Measurements from ENCODE around the gene PDE6A. TPM values are rescaled to one million over a fixed set of nuclear protein-coding genes. Genes with fewer than 3 reads are reported as not detected.
A peak's percentile ranks its signal among the peaks of the same experiment; 100 is the strongest.

Gene PDE6A
- total and polyA plus RNA-seq, 2 experiments from 2014 or later = 3.6 to 3.9 TPM

DNA sequence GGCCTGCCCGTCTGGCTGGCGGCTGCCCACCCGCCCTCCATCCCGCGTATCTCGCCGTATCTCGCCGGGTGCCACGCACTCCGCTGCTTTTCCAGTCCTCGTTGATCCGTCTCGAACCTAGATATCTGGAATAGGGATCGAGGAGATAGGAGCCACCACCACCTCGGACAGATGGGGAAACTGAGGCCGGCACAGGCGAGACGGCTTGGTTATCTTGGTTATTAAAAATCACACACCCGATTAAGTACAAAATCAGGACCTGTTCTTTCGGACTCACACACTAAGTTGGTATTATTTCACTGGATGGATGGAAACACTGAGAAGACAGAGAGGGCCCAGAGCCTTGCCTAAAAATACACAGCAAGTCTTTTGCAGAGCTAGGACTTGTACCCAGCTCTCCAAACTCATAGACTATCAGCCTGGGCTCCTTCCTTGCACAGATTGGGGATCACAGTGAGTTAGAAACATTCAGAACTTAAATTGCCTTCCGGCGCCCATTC lies 16.6 kb upstream of the PDE6A start:
- H3K27me3 ChIP-seq = no peaks in the 10 kb centered on the region
- peaks cover 17% of the 10 kb centered on the region for H3K4me1 ChIP-seq (ENCODE audit: insufficient read depth)
- TF ChIP-seq EZH2phosphoT487 (IDR thresholded peaks at IDR 0.05; ENCODE audit: low read depth, severe bottlenecking, unreplicated experiment) (no peak), EZH2 (IDR thresholded peaks at IDR 0.05; ENCODE audit: borderline replicate concordance) (no peak)
- TF ChIP-seq, protein P1, sequence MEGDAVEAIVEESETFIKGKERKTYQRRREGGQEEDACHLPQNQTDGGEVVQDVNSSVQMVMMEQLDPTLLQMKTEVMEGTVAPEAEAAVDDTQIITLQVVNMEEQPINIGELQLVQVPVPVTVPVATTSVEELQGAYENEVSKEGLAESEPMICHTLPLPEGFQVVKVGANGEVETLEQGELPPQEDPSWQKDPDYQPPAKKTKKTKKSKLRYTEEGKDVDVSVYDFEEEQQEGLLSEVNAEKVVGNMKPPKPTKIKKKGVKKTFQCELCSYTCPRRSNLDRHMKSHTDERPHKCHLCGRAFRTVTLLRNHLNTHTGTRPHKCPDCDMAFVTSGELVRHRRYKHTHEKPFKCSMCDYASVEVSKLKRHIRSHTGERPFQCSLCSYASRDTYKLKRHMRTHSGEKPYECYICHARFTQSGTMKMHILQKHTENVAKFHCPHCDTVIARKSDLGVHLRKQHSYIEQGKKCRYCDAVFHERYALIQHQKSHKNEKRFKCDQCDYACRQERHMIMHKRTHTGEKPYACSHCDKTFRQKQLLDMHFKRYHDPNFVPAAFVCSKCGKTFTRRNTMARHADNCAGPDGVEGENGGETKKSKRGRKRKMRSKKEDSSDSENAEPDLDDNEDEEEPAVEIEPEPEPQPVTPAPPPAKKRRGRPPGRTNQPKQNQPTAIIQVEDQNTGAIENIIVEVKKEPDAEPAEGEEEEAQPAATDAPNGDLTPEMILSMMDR (IDR thresholded peaks at IDR 0.05; ENCODE audit: poor library complexity) = no peak
- H3K36me3 ChIP-seq (replicated peaks; ENCODE audit: insufficient read depth, low read depth) = no peaks in the 10 kb centered on the region
- no peak for DNase-seq (ENCODE audit: low spot score)
- peaks cover 6% of the 10 kb centered on the region for H4K20me1 ChIP-seq (ENCODE audit: insufficient read depth, poor library complexity, severe bottlenecking)
- H3K4me2 ChIP-seq = peak overlapping the region; percentile 92
- peak overlapping the region; percentile 48 for H3K4me3 ChIP-seq
- H3K9me3 ChIP-seq (ENCODE audit: low read depth) = no peaks in the 10 kb centered on the region
- H3K79me2 ChIP-seq = peaks cover 51% of the 10 kb centered on the region
- no peaks in the 10 kb centered on the region for H3K9me2 ChIP-seq (replicated peaks; ENCODE audit: insufficient read depth)
- 15% methylated on average over 19 of the region's 23 CpGs for WGBS (ENCODE audit: low lambda C conversion rate, missing lambda C conversion rate)
- H3K27ac ChIP-seq = peak overlapping the region; percentile 78
- peak overlapping the region; percentile 22 for H2AFZ ChIP-seq

GRCh38 chr5:149960272-149961185 lies 15.9 kb upstream of the PDE6A start, which contains the start of gene SLC26A2:
Gene SLC26A2, plus strand, starts transcription at chr5:149960758. Its CDS starts 16,895 bp downstream, at chr5:149977653.
- peak; percentile 98 for DNase-seq (ENCODE audit: low spot score)
- H3K79me2 ChIP-seq = peaks cover 44% of the 10 kb centered on the region

GRCh38 chr5:149959406-149960236 lies 15.0 kb upstream of the PDE6A start:
- H2AFZ ChIP-seq = peak overlapping the region; percentile 22
- H3K4me2 ChIP-seq = peak overlapping the region; percentile 74
- 42% methylated on average over 14 of the region's 14 CpGs for WGBS (ENCODE audit: low lambda C conversion rate, missing lambda C conversion rate)
- no peaks in the 10 kb centered on the region for H3K9me3 ChIP-seq (ENCODE audit: low read depth)
- no peaks in the 10 kb centered on the region for H3K27me3 ChIP-seq
- peak; percentile 73 for DNase-seq (ENCODE audit: low spot score)
- no peaks in the 10 kb centered on the region for H3K9me2 ChIP-seq (replicated peaks; ENCODE audit: insufficient read depth)
- peaks cover 35% of the 10 kb centered on the region for H3K79me2 ChIP-seq
- peak overlapping the region; percentile 96 for H3K27ac ChIP-seq
- peak overlapping the region; percentile 14 for H3K4me3 ChIP-seq
- H4K20me1 ChIP-seq (ENCODE audit: insufficient read depth, poor library complexity, severe bottlenecking) = no peaks in the 10 kb centered on the region
- H3K36me3 ChIP-seq (replicated peaks; ENCODE audit: insufficient read depth, low read depth) = no peaks in the 10 kb centered on the region
- peaks cover 9% of the 10 kb centered on the region for H3K4me1 ChIP-seq (ENCODE audit: insufficient read depth)
- TF ChIP-seq EZH2 (IDR thresholded peaks at IDR 0.05; ENCODE audit: borderline replicate concordance) = no peak
- TF ChIP-seq, protein P1 (IDR thresholded peaks at IDR 0.05; ENCODE audit: poor library complexity) = peak; percentile 55

More at GRCh38 chr5:149960272-149961185, 15.9 kb upstream of the PDE6A start, which contains the start of gene SLC26A2:
- peaks cover 10% of the 10 kb centered on the region for H3K4me1 ChIP-seq (ENCODE audit: insufficient read depth)
- no peaks in the 10 kb centered on the region for H3K27me3 ChIP-seq
- peak within 1 kb of the TSS; percentile 92 for H3K4me2 ChIP-seq
- peak within 1 kb of the TSS; percentile 48 for H3K4me3 ChIP-seq
- no peaks in the 10 kb centered on the region for H3K9me3 ChIP-seq (ENCODE audit: low read depth)
- no peaks in the 10 kb centered on the region for H3K36me3 ChIP-seq (replicated peaks; ENCODE audit: insufficient read depth, low read depth)
- TF ChIP-seq EZH2 (IDR thresholded peaks at IDR 0.05; ENCODE audit: borderline replicate concordance) (no peak), EZH2phosphoT487 (IDR thresholded peaks at IDR 0.05; ENCODE audit: low read depth, severe bottlenecking, unreplicated experiment) (no peak)
- TF ChIP-seq, protein P1 (IDR thresholded peaks at IDR 0.05; ENCODE audit: poor library complexity) = no peak
- H4K20me1 ChIP-seq (ENCODE audit: insufficient read depth, poor library complexity, severe bottlenecking) = peaks cover under 1% of the 10 kb centered on the region
- peak within 1 kb of the TSS; percentile 96 for H3K27ac ChIP-seq
- WGBS (ENCODE audit: low lambda C conversion rate, missing lambda C conversion rate) = under 1% methylated on average over 83 of the region's 84 CpGs
- no peaks in the 10 kb centered on the region for H3K9me2 ChIP-seq (replicated peaks; ENCODE audit: insufficient read depth)
- peak within 1 kb of the TSS; percentile 22 for H2AFZ ChIP-seq

Data from hepatocyte (in vitro differentiated cells).